GM19035 (cell line): ENCODE data around the gene MCF2L.

Source experiments
- ATAC-seq: cut with Tn5 transposase; IDR thresholded peaks from one replicate; pipeline ENCODE4 v1.9.1; 2021; ENCODE audit not compliant: unreplicated experiment

Gene MCF2L

GRCh38 chr13:112962911-112963625 lies 5.9 kb upstream of the MCF2L start:
- ATAC-seq = no peak

GRCh38 chr13:112963641-112964040 lies 5.4 kb upstream of the MCF2L start:
- no peak for ATAC-seq

- no peak for ATAC-seq
Observed at GRCh38 chr13:112964971-112965492, 4.0 kb upstream of the MCF2L start.

GRCh38 chr13:112965573-112966115 lies 3.4 kb upstream of the MCF2L start:
- ATAC-seq = no peak

- no peak for ATAC-seq
Observed at GRCh38 chr13:112966776-112967175, 2.2 kb upstream of the MCF2L start.

- ATAC-seq = no peak
Observed at GRCh38 chr13:112967686-112968379, 1.2 kb upstream of the MCF2L start.

- ATAC-seq = no peak
Observed at GRCh38 chr13:112968380-112968909, 569 bp upstream of the MCF2L start.

- ATAC-seq = no peak
Observed at GRCh38 chr13:112969692-112970338, 801 bp downstream of the MCF2L start.

GRCh38 chr13:112970552-112971287 lies 1.7 kb downstream of the MCF2L start:
- no peak for ATAC-seq

- ATAC-seq = no peak
Observed at GRCh38 chr13:112971288-112971643, 2.3 kb downstream of the MCF2L start.

- ATAC-seq = no peak
Observed at GRCh38 chr13:112972258-112972657, 3.2 kb downstream of the MCF2L start.

GRCh38 chr13:112972867-112973576 lies 4.0 kb downstream of the MCF2L start:
- ATAC-seq = no peak

GRCh38 chr13:112973577-112973951 lies 4.5 kb downstream of the MCF2L start:
- ATAC-seq = no peak

GRCh38 chr13:112974125-112974524 lies 5.1 kb downstream of the MCF2L start:
- ATAC-seq = no peak

- no peak for ATAC-seq
Observed at GRCh38 chr13:112974671-112975070, 5.7 kb downstream of the MCF2L start.

- no peak for ATAC-seq
Observed at GRCh38 chr13:112975401-112975939, 6.5 kb downstream of the MCF2L start.

- ATAC-seq = no peak
Observed at GRCh38 chr13:112976526-112976925, 7.5 kb downstream of the MCF2L start.

GRCh38 chr13:112977091-112977490 lies 8.1 kb downstream of the MCF2L start:
- ATAC-seq = no peak

GRCh38 chr13:112977525-112977924 lies 8.5 kb downstream of the MCF2L start:
- ATAC-seq = no peak
